ENCODE results near the gene STYX.

The STYX gene

DNA sequence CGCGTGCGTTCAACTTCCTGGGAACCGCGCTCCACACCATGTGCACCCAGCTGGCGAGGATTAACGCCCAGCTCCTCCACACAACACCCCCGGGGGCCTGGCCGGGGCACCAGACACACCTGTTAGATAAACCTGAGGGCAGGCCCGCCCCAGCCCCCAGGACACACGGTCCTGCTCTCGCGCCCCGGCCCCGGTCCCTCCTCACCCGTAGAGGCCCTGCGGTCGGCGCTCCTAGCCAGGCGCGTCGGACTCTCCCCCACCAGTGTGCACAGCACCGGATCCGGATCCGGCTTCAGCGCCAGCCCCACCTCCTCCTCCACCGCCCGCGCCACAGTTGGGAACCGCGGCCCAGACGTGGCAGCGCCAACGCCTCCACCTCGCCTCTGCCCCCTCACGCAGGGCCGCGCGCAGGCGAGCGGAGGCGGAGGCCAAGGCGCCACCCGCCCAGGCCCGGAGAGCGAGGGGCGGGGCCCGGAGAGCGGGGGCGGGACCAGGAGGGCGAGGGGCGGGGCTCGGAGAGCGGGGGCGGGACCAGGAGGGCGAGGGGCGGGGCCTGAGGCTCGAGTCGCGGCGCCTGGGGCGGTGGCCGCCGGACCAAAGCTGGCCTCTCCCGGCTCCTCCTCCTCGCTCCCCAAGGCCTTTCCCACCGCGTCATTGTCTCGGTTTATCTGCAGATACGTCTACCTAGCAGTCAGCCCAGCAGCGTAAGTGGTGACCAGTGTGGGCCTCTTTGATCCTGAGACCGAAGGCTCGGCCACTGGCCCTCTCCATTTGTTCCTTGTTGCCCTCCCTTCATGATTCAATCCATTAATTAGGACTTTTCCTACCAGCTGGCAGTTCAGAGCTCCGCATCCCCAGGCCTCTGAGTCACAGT, 61.5 kb downstream of the STYX start, which contains the start of gene GNPNAT1:
Gene GNPNAT1 (minus strand): TSS at position 385 of the 874 bp plus-strand sequence. CDS start 6,957 bp downstream, outside the sequence.
- DNase-seq: peak; percentile 68

- no peak for DNase-seq
Measured at GRCh38 chr14:52792097-52792415, 62.1 kb downstream of the STYX start.

GRCh38 chr14:52793061-52793460, 63.1 kb downstream of the STYX start:
- no peak for DNase-seq

GRCh38 chr14:52797653-52798052, 67.7 kb downstream of the STYX start:
- no peak for DNase-seq

DNA sequence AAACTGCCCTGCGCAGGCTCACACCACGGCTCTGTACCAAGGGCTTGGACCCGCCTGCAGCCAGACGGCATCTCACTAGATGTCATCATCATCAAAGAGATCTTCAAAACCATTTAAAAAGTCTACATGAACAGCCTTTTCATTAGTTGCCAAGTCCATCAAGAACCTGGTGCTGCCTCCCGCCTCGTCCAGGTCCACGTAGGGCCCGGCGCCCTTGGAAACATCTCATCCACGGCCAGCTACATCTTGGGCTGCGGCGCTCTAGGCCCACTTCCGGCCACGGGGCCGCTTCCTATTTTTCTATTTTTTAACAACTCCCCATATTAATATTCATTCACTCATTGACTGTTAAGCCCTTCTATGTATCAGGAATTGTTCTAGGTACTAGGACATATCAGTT, 68.9 kb downstream of the STYX start:
- no peak for DNase-seq

- no peak for DNase-seq
Measured at GRCh38 chr14:52801014-52801712, 71.2 kb downstream of the STYX start.

- DNase-seq: no peak
Measured at GRCh38 chr14:52802597-52802996, 72.6 kb downstream of the STYX start.

- no peak for DNase-seq
Measured at GRCh38 chr14:52806115-52806514, 76.1 kb downstream of the STYX start.

- DNase-seq: no peak
Measured at GRCh38 chr14:52808101-52808500, 78.1 kb downstream of the STYX start.

DNA sequence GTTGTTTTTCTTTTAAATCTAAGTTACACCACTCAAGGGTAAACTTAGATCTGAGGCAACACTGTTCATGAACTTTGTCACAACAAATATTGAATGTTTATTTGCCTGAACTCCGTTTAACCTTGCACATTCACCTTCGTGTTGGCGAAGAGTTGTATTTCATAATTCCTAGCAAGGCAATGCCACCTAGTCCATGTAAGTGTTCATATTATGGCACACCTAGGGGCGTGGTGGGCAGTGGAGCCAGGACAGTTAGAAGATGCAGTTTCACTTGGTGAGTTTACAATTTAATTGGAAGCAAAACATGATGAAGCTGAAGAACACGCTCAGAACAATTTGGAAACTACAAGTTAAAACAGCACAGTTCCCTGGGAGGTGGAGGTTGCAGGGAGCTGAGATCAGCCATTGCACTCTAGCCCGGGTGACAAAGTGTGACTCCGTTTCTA, 91.9 kb downstream of the STYX start:
- DNase-seq: no peak

DNA sequence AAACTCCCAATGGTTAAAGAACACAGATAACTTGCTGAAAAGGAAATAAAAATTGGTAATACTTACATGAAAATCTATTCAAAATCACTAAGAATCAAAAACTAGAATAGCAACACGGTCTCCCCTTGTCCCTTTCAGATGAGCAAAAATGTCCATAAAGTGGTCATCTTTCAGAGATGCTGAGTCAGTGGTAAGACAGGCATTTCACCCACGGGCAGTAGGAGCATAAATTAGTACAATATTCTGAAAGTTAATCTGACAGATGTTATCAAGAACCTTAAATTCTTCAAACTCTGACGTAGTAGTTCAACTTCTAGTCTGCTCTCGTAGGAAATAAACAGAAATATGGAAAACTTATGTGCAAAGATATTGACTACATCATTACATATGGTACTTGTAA, 94.5 kb downstream of the STYX start:
- DNase-seq: no peak
